HT-29 (cell line): ENCODE measurements around the gene HIVEP2. TPM values are rescaled to one million over a fixed set of nuclear protein-coding genes. Genes with fewer than 3 reads are reported as not detected.

ENCODE experiments used
- DNase-seq: peaks from one replicate; pipeline ENCODE4 v3.0.0-alpha.2; 2015; ENCODE audit warnings: low spot score
- total RNA-seq: library from RNA; depleted of rRNA; stranded (reverse); fragments of >200 nt; shearing (Covaris generic); gene quantifications from 2 replicates; pipeline ENCODE4 v1.2.3, GENCODE V29; 2014

HIVEP2 gene
- total RNA-seq, 1 experiment from 2014 or later = 5.3 TPM

- peak; percentile 37 for DNase-seq
These were observed 19.3 kb downstream of the HIVEP2 start for GRCh38 chr6:142925575-142926110.

- DNase-seq = no peak
These were observed 26.5 kb downstream of the HIVEP2 start for GRCh38 chr6:142918339-142919042.

- no peak for DNase-seq
These were observed 28.1 kb downstream of the HIVEP2 start for GRCh38 chr6:142916881-142917280.

- no peak for DNase-seq
These were observed 29.9 kb downstream of the HIVEP2 start for GRCh38 chr6:142914937-142915697.

- DNase-seq = no peak
These were observed 30.6 kb downstream of the HIVEP2 start for GRCh38 chr6:142914369-142914768.

GRCh38 chr6:142913511-142914047 lies 31.4 kb downstream of the HIVEP2 start:
- DNase-seq = no peak

GRCh38 chr6:142913036-142913510 lies 31.9 kb downstream of the HIVEP2 start:
- DNase-seq = no peak

GRCh38 chr6:142912125-142912524 lies 32.9 kb downstream of the HIVEP2 start:
- no peak for DNase-seq

GRCh38 chr6:142911430-142911829 lies 33.5 kb downstream of the HIVEP2 start:
- no peak for DNase-seq

- DNase-seq = no peak
These were observed 35.3 kb downstream of the HIVEP2 start for GRCh38 chr6:142909686-142910085.

GRCh38 chr6:142908235-142908634 lies 36.7 kb downstream of the HIVEP2 start:
- DNase-seq = no peak

GRCh38 chr6:142907544-142907943 lies 37.4 kb downstream of the HIVEP2 start:
- no peak for DNase-seq

GRCh38 chr6:142906945-142907470 lies 38.0 kb downstream of the HIVEP2 start:
- no peak for DNase-seq

- no peak for DNase-seq
These were observed 41.2 kb downstream of the HIVEP2 start for GRCh38 chr6:142903812-142904211.

- peak; percentile 77 for DNase-seq
These were observed 42.3 kb downstream of the HIVEP2 start for GRCh38 chr6:142902636-142903053.

- no peak for DNase-seq
These were observed 43.4 kb downstream of the HIVEP2 start for GRCh38 chr6:142901611-142902010.

- no peak for DNase-seq
These were observed 44.6 kb downstream of the HIVEP2 start for GRCh38 chr6:142900227-142900971.

GRCh38 chr6:142898927-142899895 lies 45.8 kb downstream of the HIVEP2 start:
- DNase-seq = no peak

GRCh38 chr6:142897659-142898058 lies 47.3 kb downstream of the HIVEP2 start:
- DNase-seq = no peak

- no peak for DNase-seq
These were observed 48.2 kb downstream of the HIVEP2 start for GRCh38 chr6:142896732-142897131.
